GM10847 (cell line): Measurements from ENCODE around the gene ANKRD44.

Experiments
- POLR2A ChIP-seq: IDR thresholded peaks from 2 replicates; pipeline ENCODE4 v1.6.1; 2011; ENCODE audit not compliant: insufficient read length; ENCODE audit errors: extremely low read depth

Gene ANKRD44

GRCh38 chr2:197306024-197306695 is 4.4 kb downstream of the ANKRD44 start:
- no peak for TF ChIP-seq POLR2A

GRCh38 chr2:197304556-197305011 is 6.0 kb downstream of the ANKRD44 start:
- TF ChIP-seq POLR2A: no peak

GRCh38 chr2:197300139-197300538 is 10.4 kb downstream of the ANKRD44 start:
- TF ChIP-seq POLR2A: no peak

- no peak for TF ChIP-seq POLR2A
These were observed 12.0 kb downstream of the ANKRD44 start for GRCh38 chr2:197298609-197299008.

GRCh38 chr2:197297772-197298318 is 12.7 kb downstream of the ANKRD44 start:
- no peak for TF ChIP-seq POLR2A

GRCh38 chr2:197297266-197297665 is 13.3 kb downstream of the ANKRD44 start:
- no peak for TF ChIP-seq POLR2A

- no peak for TF ChIP-seq POLR2A
These were observed 13.7 kb downstream of the ANKRD44 start for GRCh38 chr2:197296835-197297234.

GRCh38 chr2:197294260-197294659 is 16.3 kb downstream of the ANKRD44 start:
- TF ChIP-seq POLR2A: no peak

GRCh38 chr2:197293252-197294007 is 17.1 kb downstream of the ANKRD44 start:
- no peak for TF ChIP-seq POLR2A

GRCh38 chr2:197292619-197293018 is 18.0 kb downstream of the ANKRD44 start:
- TF ChIP-seq POLR2A: no peak

- no peak for TF ChIP-seq POLR2A
These were observed 23.6 kb downstream of the ANKRD44 start for GRCh38 chr2:197286805-197287595.

- no peak for TF ChIP-seq POLR2A
These were observed 25.2 kb downstream of the ANKRD44 start for GRCh38 chr2:197285361-197285760.

- no peak for TF ChIP-seq POLR2A
These were observed 25.6 kb downstream of the ANKRD44 start for GRCh38 chr2:197284956-197285355.

- no peak for TF ChIP-seq POLR2A
These were observed 29.2 kb downstream of the ANKRD44 start for GRCh38 chr2:197281421-197281820.

GRCh38 chr2:197280015-197280702 is 30.4 kb downstream of the ANKRD44 start:
- no peak for TF ChIP-seq POLR2A
